Measurements from ENCODE around the gene OSM. TPM values are rescaled to one million over a fixed set of nuclear protein-coding genes. Genes with fewer than 3 reads are reported as not detected.

The OSM gene
- total RNA-seq, 4 donors from 2014 or later: 4.1 to 7.7 TPM; not detected in 2

DNA sequence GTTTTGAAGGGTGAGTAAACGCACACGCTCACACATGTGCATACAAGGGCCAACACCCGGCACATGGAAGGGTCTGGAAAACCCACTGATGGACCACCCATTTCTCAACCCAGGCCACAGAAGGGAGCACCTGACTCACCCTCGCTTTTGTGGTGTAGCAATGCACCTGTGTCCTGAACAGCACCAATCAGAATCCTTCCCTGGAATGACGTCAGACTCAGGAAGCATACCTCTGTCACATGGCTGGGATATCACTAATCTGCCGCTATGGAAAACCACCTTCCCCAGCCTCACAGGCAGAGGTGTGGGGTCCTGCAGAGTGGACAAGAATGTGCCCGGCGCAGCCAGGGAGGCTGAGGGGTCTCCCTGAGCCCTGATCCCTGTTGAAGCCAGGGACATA is 9.0 kb upstream of the OSM start:
- H3K36me3 ChIP-seq: no peaks in the 10 kb centered on the region
- no peak for ATAC-seq
- peaks cover 0 to 10% (median 5%) of the 10 kb centered on the region in 3 donors for H3K4me1 ChIP-seq
- no peak overlapping the region for H3K27ac ChIP-seq
- no peak for TF ChIP-seq POLR2AphosphoS5 (IDR thresholded peaks at IDR 0.05)
- no peak for TF ChIP-seq POLR2A (IDR thresholded peaks at IDR 0.05)
- no peak for TF ChIP-seq EP300 (IDR thresholded peaks at IDR 0.05)
- TF ChIP-seq, protein P1, sequence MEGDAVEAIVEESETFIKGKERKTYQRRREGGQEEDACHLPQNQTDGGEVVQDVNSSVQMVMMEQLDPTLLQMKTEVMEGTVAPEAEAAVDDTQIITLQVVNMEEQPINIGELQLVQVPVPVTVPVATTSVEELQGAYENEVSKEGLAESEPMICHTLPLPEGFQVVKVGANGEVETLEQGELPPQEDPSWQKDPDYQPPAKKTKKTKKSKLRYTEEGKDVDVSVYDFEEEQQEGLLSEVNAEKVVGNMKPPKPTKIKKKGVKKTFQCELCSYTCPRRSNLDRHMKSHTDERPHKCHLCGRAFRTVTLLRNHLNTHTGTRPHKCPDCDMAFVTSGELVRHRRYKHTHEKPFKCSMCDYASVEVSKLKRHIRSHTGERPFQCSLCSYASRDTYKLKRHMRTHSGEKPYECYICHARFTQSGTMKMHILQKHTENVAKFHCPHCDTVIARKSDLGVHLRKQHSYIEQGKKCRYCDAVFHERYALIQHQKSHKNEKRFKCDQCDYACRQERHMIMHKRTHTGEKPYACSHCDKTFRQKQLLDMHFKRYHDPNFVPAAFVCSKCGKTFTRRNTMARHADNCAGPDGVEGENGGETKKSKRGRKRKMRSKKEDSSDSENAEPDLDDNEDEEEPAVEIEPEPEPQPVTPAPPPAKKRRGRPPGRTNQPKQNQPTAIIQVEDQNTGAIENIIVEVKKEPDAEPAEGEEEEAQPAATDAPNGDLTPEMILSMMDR (IDR thresholded peaks at IDR 0.05): no peak
- H3K4me3 ChIP-seq: no peak overlapping the region
- H3K27me3 ChIP-seq: no peaks in the 10 kb centered on the region
- H3K9me3 ChIP-seq: no peaks in the 10 kb centered on the region
- WGBS, 2 donors (ENCODE audit: low coverage in 1 of 2): 58 to 100% methylated on average over 2 of the region's 8 CpGs

DNA sequence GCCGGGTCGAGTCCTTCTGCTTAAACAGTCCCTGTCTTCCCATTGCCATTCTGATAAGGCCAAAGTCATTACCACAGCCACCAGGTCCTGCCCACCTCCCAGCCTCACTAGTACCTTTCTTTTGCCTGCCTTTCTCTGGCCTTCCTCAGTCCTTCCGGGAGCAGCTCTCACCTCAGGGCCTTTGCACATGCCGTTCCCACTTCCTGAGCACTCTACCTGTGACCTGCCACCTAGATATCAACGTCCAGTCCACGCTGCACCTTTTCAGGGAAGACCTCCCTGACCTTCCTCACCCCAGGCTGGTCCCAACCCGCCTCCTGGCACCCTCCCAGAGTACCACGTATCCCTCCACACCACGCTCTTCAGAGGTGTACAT is 7.8 kb upstream of the OSM start:
- 86 to 92% methylated on average over 3 to 9 of the region's 9 CpGs for WGBS, 2 donors (ENCODE audit: low coverage in 1 of 2)
- Histone ChIP-seq H3K9me3 (no peaks in the 10 kb centered on the region), H3K4me3 (no peak overlapping the region), H3K36me3 (no peaks in the 10 kb centered on the region), H3K27me3 (no peaks in the 10 kb centered on the region), H3K27ac (no peak overlapping the region), H3K4me1 (peaks cover 0 to 10% (median 5%) of the 10 kb centered on the region in 3 donors)
- TF ChIP-seq, protein P1 (IDR thresholded peaks at IDR 0.05): no peak
- no peak for TF ChIP-seq POLR2A (IDR thresholded peaks at IDR 0.05)
- TF ChIP-seq EP300 (IDR thresholded peaks at IDR 0.05): no peak
- no peak for TF ChIP-seq POLR2AphosphoS5 (IDR thresholded peaks at IDR 0.05)
- no peak for ATAC-seq

DNA sequence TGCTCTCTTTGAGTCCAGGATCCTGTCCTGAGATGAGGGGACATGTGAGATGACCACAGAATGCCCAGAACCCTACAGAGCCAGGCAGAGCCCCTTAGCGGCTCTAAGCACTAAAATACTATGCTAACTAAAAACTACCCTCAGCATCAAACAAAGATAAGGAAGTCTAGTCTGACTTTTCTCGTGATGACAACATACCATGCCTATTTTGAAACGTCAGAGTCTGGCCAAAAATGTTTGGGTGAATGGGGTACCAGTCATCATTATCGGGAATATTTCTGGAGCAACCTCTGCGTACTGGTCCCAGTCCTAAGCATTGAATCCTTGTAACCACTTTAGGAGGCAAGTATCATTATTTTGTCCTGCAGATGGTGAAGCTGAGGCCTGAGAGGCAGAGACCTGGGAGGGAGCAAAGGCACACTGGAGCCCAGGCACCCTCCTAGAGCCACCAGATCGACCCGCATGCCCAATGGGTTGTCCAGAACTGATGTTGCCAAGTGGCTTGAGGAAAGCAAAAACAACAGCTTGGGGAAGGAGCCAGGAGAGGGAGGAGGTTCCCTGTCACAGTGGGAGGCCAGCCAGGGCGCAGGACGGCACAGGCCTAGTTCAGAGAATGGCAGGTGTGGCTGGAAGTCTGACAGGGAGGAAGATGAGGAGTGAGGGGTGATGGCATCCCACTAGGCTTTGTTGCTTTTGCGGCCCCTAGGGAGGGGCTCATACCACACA is 7.2 kb upstream of the OSM start:
- H3K27me3 ChIP-seq: no peaks in the 10 kb centered on the region
- H3K4me3 ChIP-seq: no peak overlapping the region
- no peaks in the 10 kb centered on the region for H3K9me3 ChIP-seq
- no peaks in the 10 kb centered on the region for H3K36me3 ChIP-seq
- no peak for ATAC-seq
- H3K27ac ChIP-seq: no peak overlapping the region
- H3K4me1 ChIP-seq: peaks cover 0 to 10% (median 5%) of the 10 kb centered on the region in 3 donors
- TF ChIP-seq, protein P1 (IDR thresholded peaks at IDR 0.05): no peak
- TF ChIP-seq POLR2A (IDR thresholded peaks at IDR 0.05) (no peak), EP300 (IDR thresholded peaks at IDR 0.05) (no peak), POLR2AphosphoS5 (IDR thresholded peaks at IDR 0.05) (no peak)
- 44 to 77% methylated on average over 3 to 7 of the region's 10 CpGs for WGBS, 2 donors (ENCODE audit: low coverage in 1 of 2)

DNA sequence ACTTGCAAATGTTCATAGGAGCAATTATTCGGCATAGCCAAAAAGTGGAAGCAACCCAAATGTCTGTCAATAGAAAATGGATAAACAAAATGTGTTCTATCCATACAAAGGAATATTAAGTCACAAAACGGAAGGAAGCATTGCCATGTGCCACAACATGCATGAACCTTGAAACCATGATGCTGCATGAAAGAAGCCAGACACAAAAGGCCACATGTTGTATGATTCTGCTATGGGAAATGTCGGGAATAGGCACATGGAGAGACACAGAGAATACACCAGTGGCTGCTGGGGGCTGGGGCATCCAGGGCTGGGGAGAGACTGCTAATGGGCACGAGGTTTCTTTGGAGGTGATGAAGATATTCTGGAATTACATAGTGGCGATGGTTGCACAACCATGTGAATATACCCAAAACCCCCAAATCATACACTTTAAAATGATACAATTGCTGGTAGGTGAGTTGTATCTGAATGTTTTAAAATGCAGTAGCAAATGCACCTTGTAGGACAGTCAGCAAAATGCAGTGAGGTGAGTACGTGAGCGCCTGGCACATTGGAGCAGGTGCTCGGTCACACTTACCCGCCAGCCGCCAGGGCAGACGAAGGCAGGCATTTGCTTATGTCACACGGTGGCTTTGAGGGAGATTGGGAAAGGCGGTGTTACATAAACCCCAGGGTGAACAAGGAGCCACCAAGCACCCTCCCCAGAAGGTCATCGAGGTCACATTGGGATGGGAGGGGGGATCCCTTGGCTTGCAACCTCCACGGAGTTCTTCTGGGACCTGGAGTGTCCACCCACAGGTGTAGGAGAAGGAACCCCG is 6.3 kb upstream of the OSM start:
- 71 to 81% methylated on average over 5 to 11 of the region's 16 CpGs for WGBS, 2 donors (ENCODE audit: low coverage in 1 of 2)
- Histone ChIP-seq H3K27ac (no peak overlapping the region), H3K9me3 (no peaks in the 10 kb centered on the region), H3K27me3 (no peaks in the 10 kb centered on the region), H3K4me1 (peaks cover 0 to 5% (median 2%) of the 10 kb centered on the region in 3 donors), H3K4me3 (no peak overlapping the region), H3K36me3 (no peaks in the 10 kb centered on the region)
- TF ChIP-seq, protein P1 (IDR thresholded peaks at IDR 0.05): no peak
- TF ChIP-seq EP300 (IDR thresholded peaks at IDR 0.05) (no peak), POLR2A (IDR thresholded peaks at IDR 0.05) (no peak), POLR2AphosphoS5 (IDR thresholded peaks at IDR 0.05) (no peak)
- ATAC-seq: no peak

All from gastroesophageal sphincter (tissue), 4 donors.